Stimulated activated CD4-positive, alpha-beta T cell treated with anti-CD3 and anti-CD28 coated beads, Interleukin-1b, Interleukin-23, amount 100 ng/mL, for 24 hours (primary cell): ENCODE results near the gene ATP6V1G3.
"Not testable (repeated sequence)": the region's sequence is repeated elsewhere in the genome, so short reads cannot be mapped to it uniquely, and the experiment has no call there.

Source experiments
- DNase-seq, 4 experiments: peaks; one replicate each; pipeline ENCODE4 v3.0.0-alpha.2; 2020; ENCODE audit warnings: low read depth in 4 of 4, low spot score in 1 of 4

The ATP6V1G3 gene

DNA sequence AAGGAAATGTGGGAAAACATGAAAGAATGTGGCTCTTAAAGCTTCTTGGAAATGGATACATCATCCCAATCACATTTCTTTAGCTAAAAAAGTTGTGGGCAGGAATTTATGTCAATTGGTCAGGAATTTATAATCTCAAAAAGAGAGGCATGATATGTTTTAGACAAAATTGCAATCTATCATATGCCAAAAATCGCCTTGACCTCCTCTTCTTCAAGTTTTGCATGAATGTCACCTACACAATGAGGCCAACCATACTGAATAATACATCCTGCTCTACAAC, 42.4 kb downstream of the ATP6V1G3 start:
- DNase-seq = no peak

DNA sequence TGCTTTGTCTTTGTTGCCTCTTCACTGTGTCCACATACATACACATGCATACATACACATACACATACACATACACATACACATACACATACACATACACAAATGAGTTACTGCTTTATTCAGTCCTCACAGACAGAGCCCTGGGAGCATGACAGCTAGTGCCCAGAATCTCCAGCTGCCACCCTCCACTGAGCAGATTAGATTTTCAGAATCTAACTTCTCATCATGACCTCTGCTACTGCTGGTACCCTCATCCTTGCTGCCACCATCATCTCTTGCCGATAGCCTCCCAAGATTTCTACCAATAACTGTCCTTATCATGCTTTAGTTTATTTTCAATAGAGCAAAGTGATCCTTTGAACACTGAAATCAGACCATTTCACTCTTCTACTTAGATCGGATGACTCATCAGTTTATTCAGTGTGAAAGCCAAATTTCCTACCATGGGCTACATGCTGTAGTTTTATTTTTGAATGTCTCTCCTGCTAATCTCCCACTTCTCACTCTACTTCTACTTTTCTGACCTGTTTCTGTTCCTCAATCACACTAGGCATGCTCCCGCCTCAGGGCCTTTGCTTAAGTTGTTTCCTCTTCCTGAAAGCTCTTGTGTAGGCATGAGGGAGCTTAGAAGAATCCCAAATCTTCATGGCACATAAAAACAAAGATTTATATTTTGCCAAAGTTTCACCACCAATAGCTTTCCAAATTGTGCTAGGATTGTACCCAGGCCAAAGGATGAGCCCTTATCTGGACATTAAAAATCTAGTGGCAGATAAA, 43.0 kb downstream of the ATP6V1G3 start:
- no peak for DNase-seq

DNA sequence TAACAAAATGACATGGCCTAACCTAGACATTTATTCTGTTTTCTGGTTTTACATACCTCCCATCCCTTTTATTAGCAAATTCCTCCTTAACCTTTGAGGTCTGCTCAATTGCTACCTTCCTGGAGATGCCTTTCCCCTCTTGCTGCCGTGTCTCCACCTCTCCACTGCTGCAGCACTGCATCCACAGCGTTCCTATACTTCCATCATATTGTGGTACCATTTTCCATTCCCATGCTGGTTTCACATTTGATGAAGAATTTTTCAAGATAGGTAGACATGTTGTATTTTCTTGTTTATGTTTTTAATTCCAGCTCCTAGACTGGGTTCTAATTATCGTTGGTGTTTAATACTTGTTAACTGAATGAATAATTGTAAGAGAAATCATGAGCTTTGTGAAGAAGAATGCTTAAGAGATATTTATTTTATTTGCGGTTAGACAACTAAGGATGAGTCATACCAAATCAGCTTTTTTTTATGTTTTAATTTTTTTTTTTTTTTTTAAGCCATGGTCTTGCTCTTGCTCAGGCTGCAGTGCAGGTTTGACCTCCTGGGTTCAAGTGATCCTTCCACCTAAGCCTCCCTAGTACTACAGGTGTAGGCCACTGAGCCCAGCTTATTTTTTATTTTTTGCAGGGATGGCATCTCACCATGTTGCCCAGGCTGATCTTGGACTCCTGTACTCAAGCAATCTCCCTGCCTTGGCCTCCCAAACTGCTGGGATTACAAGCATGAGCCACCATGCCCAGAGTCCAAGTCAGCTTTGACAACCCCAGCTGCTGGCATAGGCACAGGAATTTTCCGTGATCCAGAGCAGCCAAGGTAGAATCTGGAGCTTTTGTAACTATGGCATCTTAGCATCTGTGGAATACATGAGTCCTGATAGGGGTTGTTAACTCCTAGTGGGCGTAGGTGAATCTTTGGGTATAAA, 44.0 kb downstream of the ATP6V1G3 start:
- DNase-seq = no peak

DNA sequence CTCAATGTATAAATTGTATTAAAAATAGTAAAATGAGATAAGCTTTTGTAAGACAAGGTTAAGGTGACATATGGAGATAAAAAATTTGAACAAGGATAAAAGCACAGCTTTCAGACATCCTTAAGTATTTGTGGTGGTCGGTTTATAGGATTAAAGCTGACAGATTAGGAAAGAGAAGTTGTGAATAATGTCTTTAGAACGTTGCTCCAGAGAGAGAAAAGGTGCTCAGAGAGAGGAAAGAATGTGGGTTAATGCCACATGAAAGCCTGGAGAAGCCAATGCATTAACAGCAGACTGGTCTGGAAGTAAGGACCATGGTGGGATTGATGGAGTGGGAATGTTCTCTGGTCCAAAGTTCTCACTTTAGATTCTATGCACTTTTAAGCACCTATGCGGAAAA, 44.8 kb downstream of the ATP6V1G3 start:
- no peak for DNase-seq

DNA sequence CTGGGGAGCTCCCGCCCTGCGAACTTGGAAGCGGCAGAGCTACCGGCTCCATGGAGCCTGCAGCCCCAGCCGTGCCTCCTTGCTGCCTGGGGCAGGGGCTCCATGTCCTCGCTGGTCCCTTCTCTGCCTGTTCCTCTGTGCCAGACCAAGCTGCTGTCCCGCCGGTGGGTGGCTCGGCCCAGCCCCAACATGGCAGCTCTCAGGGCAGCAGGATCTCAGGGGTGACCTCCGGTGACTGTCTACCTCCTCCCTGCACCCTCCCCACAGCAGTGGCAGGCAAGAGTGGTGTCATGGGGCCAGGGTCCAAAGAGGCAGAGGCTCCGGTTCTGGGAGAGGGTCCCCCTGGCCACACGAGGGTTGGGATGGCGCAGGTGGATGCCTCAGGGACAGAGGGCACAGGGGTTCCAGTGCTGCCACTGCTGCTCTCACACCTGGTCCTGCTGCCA, 45.8 kb downstream of the ATP6V1G3 start:
- DNase-seq = no peak

DNA sequence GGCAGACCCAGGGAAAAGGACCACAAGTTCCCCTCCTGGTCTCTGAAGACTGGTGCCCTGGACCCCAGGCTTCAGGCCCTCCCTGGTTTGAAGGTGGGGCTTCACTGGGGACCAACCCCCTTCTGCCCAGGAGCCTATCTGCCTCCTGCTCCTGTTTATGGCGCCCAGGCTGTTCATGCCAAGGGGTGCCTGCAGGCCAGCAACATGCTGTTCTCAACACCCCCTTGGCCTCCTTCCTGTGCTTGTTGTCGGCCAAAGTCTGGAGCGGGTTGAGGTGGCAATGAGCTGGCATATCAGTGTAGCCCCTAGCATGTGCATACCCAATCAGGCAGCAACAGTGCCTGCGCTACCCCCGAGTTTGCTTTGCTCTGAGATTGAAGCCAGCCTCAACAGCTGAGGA, 46.3 kb downstream of the ATP6V1G3 start:
- no peak for DNase-seq

DNA sequence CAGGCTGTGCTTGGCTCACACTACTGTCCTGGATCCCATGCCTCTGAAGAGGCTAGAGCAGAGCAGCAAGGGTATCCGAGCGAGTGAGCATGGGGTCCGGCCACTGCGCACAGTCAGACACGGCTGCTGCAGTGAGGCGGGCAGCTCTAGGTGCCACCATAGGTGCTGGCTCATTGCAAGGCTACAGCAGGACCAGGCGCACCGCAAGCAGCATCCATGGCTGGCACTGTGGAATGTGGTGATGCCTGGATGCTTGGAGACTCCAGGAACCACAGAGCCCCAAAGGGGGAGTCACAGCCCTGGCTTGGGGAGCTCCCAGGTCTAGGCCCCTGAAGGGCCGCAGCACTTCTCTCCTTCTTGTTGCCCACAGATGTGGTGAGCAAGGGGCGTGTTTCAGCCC, 47.2 kb downstream of the ATP6V1G3 start:
- DNase-seq = no peak

DNA sequence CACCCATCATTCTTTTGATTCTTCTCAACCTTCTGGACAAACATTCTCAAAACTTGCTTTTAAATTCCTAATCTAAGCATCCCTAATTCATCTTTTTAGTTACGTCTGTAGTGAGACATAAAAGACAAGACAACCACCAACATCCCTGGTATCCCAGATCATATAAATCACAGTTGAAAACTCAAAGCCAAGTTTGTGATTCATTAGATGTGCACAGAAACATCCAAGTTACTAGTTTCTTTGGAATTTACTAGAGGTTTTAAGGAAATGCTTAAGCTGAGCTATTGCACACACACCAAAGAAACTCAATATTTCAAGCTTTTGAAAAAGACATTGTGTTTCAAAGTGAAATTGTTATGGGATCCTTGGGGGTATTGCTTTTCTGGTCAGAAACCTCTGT, 47.6 kb downstream of the ATP6V1G3 start:
- no peak for DNase-seq

DNA sequence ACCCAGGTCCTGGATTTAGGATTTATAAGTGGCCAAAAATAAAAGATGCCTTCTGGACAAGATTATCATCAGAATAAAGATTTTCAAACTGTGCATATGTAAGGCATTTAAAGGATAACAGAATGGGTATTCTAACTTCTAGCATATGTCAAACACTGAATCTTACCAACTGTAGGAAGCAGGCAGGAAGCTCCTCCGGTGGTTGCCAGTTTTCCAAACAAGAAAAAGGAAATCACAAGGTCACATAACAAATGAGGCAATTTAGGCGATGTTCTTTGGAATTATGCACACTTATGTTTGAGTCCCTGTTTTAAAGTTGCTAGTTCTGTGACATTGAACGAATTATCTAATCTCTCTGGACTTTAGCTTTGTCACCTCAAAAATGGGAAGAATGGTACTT, 48.9 kb downstream of the ATP6V1G3 start:
- no peak for DNase-seq

DNA sequence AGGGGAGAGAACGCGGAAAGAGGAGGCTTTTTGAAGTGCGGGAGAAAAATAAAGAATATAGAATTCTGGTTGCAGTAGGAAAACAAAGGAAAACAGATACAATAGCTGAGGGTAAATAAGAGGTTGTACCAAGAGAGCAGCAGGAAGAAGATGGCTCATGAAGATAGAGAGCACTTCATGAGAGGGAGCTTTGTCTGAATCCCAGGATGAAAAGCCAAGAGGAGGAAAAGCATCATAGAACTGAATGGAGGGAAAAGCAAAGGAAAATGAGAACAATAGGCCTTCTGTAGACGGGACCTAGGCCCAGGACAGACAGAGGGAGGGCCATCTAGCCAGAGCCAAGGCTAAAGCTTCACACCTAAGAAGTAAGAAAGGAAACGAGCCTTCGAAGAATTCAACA, 49.5 kb downstream of the ATP6V1G3 start:
- no peak for DNase-seq

DNA sequence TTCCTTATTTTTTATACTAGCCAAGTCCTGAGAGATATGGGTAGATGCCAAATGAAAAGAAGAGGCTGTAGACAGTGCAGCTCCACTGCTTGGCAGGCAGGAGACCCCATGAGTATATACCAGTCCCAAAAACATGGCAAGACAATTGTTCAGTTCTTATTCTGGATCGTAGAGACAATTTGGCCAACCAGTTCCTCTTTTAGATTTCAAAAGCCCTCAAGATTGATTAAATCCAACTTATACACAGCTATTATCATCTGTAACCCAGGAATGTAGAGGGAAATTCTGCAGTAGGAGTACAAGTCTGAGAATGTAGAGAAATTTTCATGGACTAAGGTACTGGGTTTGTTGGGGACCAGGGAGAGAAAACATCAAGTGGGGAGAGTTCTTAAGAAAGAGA, 50.3 kb downstream of the ATP6V1G3 start:
- no peak for DNase-seq

DNA sequence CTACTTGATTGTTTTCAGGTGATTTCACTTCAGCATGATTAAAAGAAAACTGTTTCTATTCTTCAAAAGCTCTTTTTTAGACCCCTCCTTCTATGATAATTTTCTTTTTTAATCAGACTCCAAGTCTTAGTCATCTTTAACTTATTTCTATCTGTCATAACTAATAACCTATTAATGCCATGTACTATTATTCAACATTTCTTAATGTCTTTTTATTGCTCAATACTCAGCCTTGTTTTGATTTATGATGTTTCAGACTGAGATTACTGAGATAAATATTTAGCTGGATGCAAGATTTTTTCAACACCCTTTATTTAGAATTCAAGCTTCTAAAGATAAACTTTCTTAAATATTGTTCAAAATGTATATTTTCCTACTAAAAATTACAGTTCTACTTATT, 53.6 kb downstream of the ATP6V1G3 start:
- no peak for DNase-seq

DNA sequence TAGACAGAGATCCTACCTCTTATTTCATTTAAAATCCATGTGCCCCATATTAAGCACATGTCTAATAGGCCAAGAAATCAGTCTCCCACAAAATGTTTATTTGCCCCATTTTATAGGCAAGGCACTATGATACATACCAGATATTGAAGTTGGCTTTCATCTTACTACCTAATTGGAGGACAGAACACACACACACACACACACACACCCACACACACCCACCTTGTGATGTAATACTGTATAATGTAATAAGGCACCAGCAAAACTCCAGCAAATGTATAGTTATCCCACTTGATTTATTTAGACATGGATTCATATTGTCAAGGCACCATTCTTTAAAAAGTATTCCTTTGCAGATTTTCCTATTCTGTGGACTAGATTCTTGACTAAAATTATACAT, 56.8 kb downstream of the ATP6V1G3 start:
- no peak for DNase-seq

DNA sequence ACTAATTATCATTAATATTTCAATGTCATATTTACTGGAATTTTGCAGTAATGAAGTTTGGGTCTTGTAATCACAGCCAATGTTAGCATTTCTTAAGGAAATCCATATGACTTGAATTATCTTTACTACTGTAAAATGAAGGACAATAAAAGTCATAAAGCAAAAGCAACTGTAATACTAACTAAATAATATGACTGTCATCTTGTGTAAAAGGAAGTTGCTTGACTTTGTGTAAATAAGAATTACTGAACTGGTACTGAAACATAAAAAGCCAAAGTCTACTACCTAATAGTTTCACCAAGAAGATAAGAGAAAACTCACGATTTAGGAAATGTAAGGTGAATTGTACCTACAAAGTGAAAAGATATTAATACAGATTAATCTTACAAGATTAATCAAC, 57.5 kb downstream of the ATP6V1G3 start:
- no peak for DNase-seq

DNA sequence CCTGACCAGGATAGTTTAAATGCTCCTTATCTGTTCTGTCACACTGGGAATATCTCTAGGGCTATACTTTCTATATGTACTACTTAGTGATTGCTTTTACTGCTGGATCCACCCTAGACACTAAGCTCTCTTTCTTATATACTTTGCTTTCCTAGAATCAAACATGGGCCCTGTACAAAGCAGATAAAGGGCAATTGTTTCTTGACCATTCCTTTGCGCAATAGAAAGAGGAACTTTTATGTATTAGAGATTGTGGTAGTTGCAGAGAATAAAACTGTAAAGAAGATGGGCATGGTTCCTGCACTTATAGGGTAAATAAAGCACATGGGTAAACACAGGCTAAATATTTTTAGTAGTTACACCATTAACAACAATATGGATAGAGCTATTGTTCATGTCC, 58.8 kb downstream of the ATP6V1G3 start:
- no peak for DNase-seq

DNA sequence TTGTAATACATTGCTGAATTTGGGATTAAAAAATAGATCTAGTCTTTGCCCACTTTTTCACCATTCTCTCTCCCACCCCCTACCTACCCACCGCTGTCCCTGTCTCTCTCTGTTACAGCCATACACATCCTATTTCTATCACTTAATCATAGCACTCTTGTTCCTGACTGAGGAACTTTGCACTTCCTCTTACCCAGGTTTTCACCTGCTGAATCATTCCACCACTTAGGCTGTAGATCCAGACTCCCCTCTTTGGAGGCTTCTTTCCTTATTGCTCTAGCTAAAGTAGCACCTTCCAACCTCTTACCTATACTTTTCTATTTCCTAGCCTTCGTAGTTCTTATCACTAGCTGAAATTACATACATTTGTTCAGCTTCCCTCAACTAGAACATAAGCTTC, 59.6 kb downstream of the ATP6V1G3 start:
- DNase-seq = no peak

DNA sequence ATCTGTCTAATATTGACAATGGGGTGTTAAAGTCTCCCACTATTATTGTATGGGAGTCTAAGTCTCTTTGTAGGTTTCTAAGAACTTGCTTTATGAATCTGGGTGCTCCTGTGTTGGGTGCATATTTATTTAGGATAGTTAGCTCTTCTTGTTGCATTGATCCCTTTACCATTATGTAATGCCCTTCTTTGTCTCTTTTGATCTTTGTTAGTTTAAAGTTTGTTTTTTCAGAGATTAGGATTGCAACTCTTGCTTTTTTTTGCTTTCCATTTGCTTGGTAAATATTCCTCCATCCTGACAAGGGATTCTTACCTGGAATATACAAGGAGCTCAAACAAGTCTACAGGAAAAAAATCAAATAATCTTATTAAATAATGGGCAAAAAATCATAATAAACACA, 63.1 kb downstream of the ATP6V1G3 start:
- DNase-seq = not testable (repeated sequence)
